ENCODE measurements around the gene LGR6.
"Not testable (repeated sequence)": the region's sequence is repeated elsewhere in the genome, so short reads cannot be mapped to it uniquely, and the experiment has no call there.

The LGR6 gene

GRCh38 chr1:202254454-202255252 is 61.1 kb downstream of the LGR6 start:
- H2AFZ ChIP-seq (ENCODE audit: low read depth) = no peak overlapping the region
- H3K4me3 ChIP-seq (IDR thresholded peaks at IDR 0.05; ENCODE audit: insufficient read depth, low read depth, low read length) = no peak overlapping the region
- no peaks in the 10 kb centered on the region for H3K79me2 ChIP-seq (ENCODE audit: insufficient read depth, low read depth)
- H3K27me3 ChIP-seq (ENCODE audit: insufficient read depth, low read depth) = peaks cover 6% of the 10 kb centered on the region; the same call in 1 of the 2 replicates
- H3K4me2 ChIP-seq = no peak overlapping the region
- no peak for TF ChIP-seq CTCF (conservative IDR thresholded peaks at IDR 0.05; ENCODE audit: low read depth, low read length)
- H3K36me3 ChIP-seq (ENCODE audit: insufficient read depth) = no peaks in the 10 kb centered on the region
- H3K4me1 ChIP-seq (ENCODE audit: low read depth, poor library complexity, severe bottlenecking) = no peaks in the 10 kb centered on the region
- no peaks in the 10 kb centered on the region for H4K20me1 ChIP-seq (ENCODE audit: insufficient read depth)
- H3K9ac ChIP-seq = no peak overlapping the region
- H3K27ac ChIP-seq = no peak overlapping the region

DNA sequence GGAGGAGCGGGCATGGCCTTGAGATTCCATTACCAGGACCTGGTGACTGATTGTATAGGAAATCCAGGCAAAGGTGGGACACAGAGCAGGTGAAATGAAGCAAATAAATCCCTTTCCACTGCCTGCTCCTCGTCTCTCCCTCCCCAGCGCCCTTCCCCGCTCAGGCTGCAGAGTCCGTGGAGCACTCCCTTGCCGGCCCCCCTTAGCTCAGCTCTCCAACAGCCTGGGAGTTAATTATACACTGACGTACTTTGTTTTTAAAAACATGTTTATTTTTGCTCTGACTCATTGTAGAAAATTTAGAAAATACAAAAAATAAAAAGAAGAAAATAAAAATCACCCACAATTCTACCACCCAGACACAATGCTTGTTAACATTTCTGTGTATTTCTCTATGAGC is 61.7 kb downstream of the LGR6 start:
- Histone ChIP-seq H3K4me2 (no peak overlapping the region), H3K27me3 (ENCODE audit: insufficient read depth, low read depth) (peaks cover 2% of the 10 kb centered on the region; the same call in 1 of the 2 replicates), H3K27ac (no peak overlapping the region), H2AFZ (ENCODE audit: low read depth) (no peak overlapping the region), H4K20me1 (ENCODE audit: insufficient read depth) (no peaks in the 10 kb centered on the region), H3K36me3 (ENCODE audit: insufficient read depth) (no peaks in the 10 kb centered on the region), H3K9ac (no peak overlapping the region), H3K79me2 (ENCODE audit: insufficient read depth, low read depth) (no peaks in the 10 kb centered on the region), H3K4me1 (ENCODE audit: low read depth, poor library complexity, severe bottlenecking) (no peaks in the 10 kb centered on the region), H3K4me3 (IDR thresholded peaks at IDR 0.05; ENCODE audit: insufficient read depth, low read depth, low read length) (no peak overlapping the region)
- no peak for TF ChIP-seq CTCF (conservative IDR thresholded peaks at IDR 0.05; ENCODE audit: low read depth, low read length)

DNA sequence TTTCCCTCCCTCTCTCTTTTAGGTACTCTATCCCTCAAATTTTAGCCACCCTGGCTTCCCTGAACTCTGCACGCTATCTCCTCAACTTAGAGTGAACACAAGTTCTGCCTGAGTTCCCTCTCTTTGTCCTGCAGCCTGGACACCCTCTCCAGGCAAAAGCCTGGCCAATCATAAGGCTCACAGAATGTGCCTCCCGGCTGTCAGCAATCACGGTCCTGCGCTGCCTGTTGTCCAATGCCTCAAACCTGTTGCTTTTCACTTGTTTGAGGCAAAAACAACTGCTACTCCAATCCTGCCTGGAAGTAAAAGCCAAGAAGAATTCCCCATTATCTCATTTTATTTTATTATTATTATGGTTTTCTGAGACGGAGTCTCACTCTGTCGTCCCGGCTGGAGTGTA is 66.1 kb downstream of the LGR6 start:
- H3K79me2 ChIP-seq (ENCODE audit: insufficient read depth, low read depth) = no peaks in the 10 kb centered on the region
- H2AFZ ChIP-seq (ENCODE audit: low read depth) = no peak overlapping the region
- no peak overlapping the region for H3K4me2 ChIP-seq
- H3K4me1 ChIP-seq (ENCODE audit: low read depth, poor library complexity, severe bottlenecking) = no peaks in the 10 kb centered on the region
- no peak overlapping the region for H3K9ac ChIP-seq
- H3K27me3 ChIP-seq (ENCODE audit: insufficient read depth, low read depth) = peaks cover 7% of the 10 kb centered on the region; the same call in 1 of the 2 replicates
- TF ChIP-seq CTCF (conservative IDR thresholded peaks at IDR 0.05; ENCODE audit: low read depth, low read length) = no peak
- no peaks in the 10 kb centered on the region for H3K36me3 ChIP-seq (ENCODE audit: insufficient read depth)
- H4K20me1 ChIP-seq (ENCODE audit: insufficient read depth) = no peaks in the 10 kb centered on the region
- H3K4me3 ChIP-seq (IDR thresholded peaks at IDR 0.05; ENCODE audit: insufficient read depth, low read depth, low read length) = no peak overlapping the region
- no peak overlapping the region for H3K27ac ChIP-seq

- not testable (repeated sequence) for H3K27ac ChIP-seq; H3K9ac ChIP-seq; H2AFZ ChIP-seq (ENCODE audit: low read depth); H4K20me1 ChIP-seq (ENCODE audit: insufficient read depth); H3K27me3 ChIP-seq (ENCODE audit: insufficient read depth, low read depth); H3K79me2 ChIP-seq (ENCODE audit: insufficient read depth, low read depth); H3K4me2 ChIP-seq; H3K36me3 ChIP-seq (ENCODE audit: insufficient read depth); H3K4me3 ChIP-seq (IDR thresholded peaks at IDR 0.05; ENCODE audit: insufficient read depth, low read depth, low read length); H3K4me1 ChIP-seq (ENCODE audit: low read depth, poor library complexity, severe bottlenecking)
Measured at GRCh38 chr1:202261209-202261958, 67.8 kb downstream of the LGR6 start.
